H9 (cell line): ENCODE measurements around the gene LKAAEAR1. TPM values are rescaled to one million over a fixed set of nuclear protein-coding genes. Genes with fewer than 3 reads are reported as not detected.

Experiments
- DNase-seq: peaks from one replicate; pipeline ENCODE4 v3.0.0-alpha.2; 2017
- H2AFZ ChIP-seq: one replicate; pipeline ENCODE4 v1.6.1; 2013; ENCODE audit warnings: mild to moderate bottlenecking, low read length, control low read depth, moderate library complexity
- H2AK5ac ChIP-seq: 2 replicates; pipeline ENCODE4 v1.6.1; 2013; ENCODE audit warnings: low read length, control low read depth, mixed read lengths; ENCODE audit not compliant: insufficient read length
- H2BK120ac ChIP-seq: one replicate; pipeline ENCODE4 v1.6.1; 2013; ENCODE audit warnings: low read depth, mild to moderate bottlenecking, low read length, control low read depth, inconsistent platforms; ENCODE audit not compliant: poor library complexity, severe bottlenecking
- H2BK12ac ChIP-seq: 2 replicates; pipeline ENCODE4 v1.6.1; 2013; ENCODE audit warnings: low read length, control low read depth, mixed read lengths, low read depth; ENCODE audit not compliant: insufficient read length
- H2BK15ac ChIP-seq: 2 replicates; pipeline ENCODE4 v1.6.1; 2013; ENCODE audit warnings: low read depth, low read length, control low read depth
- H2BK20ac ChIP-seq: one replicate; pipeline ENCODE4 v1.6.1; 2013; ENCODE audit warnings: low read depth, mild to moderate bottlenecking, low read length, control low read depth, inconsistent platforms; ENCODE audit not compliant: poor library complexity, severe bottlenecking
- H2BK5ac ChIP-seq: 2 replicates; pipeline ENCODE4 v1.6.1; 2013; ENCODE audit warnings: low read length, control low read depth, mixed read lengths; ENCODE audit not compliant: insufficient read length
- H3K14ac ChIP-seq: 2 replicates; pipeline ENCODE4 v1.6.1; 2013; ENCODE audit warnings: low read length, control low read depth; ENCODE audit not compliant: insufficient read depth
- H3K18ac ChIP-seq: 2 replicates; pipeline ENCODE4 v1.6.1; 2013; ENCODE audit warnings: low read depth, mild to moderate bottlenecking, mixed read lengths, low read length, control low read depth; ENCODE audit not compliant: insufficient read length
- H3K23ac ChIP-seq: 2 replicates; pipeline ENCODE4 v1.6.1; 2013; ENCODE audit warnings: low read length, control low read depth, mixed read lengths, low read depth; ENCODE audit not compliant: insufficient read length
- H3K23me2 ChIP-seq: 2 replicates; pipeline ENCODE4 v1.6.1; 2013; ENCODE audit warnings: low read depth, mild to moderate bottlenecking, mixed read lengths, low read length, control low read depth; ENCODE audit not compliant: insufficient read length, poor library complexity, severe bottlenecking
- H3K27ac ChIP-seq: 2 replicates; pipeline ENCODE4 v1.5.1; 2013; ENCODE audit warnings: low read length, control low read depth, mixed read lengths, low read depth; ENCODE audit not compliant: insufficient read length
- H3K27me3 ChIP-seq: 2 replicates; pipeline ENCODE4 v1.6.1; 2013; ENCODE audit warnings: low read length, control low read depth, inconsistent platforms; ENCODE audit not compliant: insufficient read depth
- H3K4ac ChIP-seq: 2 replicates; pipeline ENCODE4 v1.6.1; 2013; ENCODE audit warnings: low read depth, mild to moderate bottlenecking, control low read depth, inconsistent platforms, low read length, moderate library complexity
- H3K4me1 ChIP-seq: 2 replicates; pipeline ENCODE4 v1.6.1; 2013; ENCODE audit warnings: low read length, control low read depth, inconsistent platforms; ENCODE audit not compliant: insufficient read depth
- H3K4me2 ChIP-seq: 2 replicates; pipeline ENCODE4 v1.6.1; 2013; ENCODE audit warnings: low read length, control low read depth, mixed read lengths; ENCODE audit not compliant: insufficient read length, insufficient read depth
- H3K56ac ChIP-seq: 2 replicates; pipeline ENCODE4 v1.6.1; 2013; ENCODE audit warnings: low read depth, mild to moderate bottlenecking, mixed read lengths, low read length, control low read depth; ENCODE audit not compliant: insufficient read length
- H3K79me1 ChIP-seq: 2 replicates; pipeline ENCODE4 v1.6.1; 2013; ENCODE audit warnings: low read depth, mild to moderate bottlenecking, moderate library complexity, low read length, control low read depth, inconsistent platforms; ENCODE audit not compliant: insufficient read depth, poor library complexity, severe bottlenecking
- H3K79me2 ChIP-seq: 2 replicates; pipeline ENCODE4 v1.6.1; 2013; ENCODE audit warnings: low read length, control low read depth, inconsistent platforms; ENCODE audit not compliant: insufficient read depth
- H3K9ac ChIP-seq: 2 replicates; pipeline ENCODE4 v1.6.1; 2013; ENCODE audit warnings: low read length, control low read depth, mixed read lengths; ENCODE audit not compliant: insufficient read length; ENCODE audit errors: extremely low read depth
- H3K9me3 ChIP-seq: one replicate; pipeline ENCODE4 v1.6.1; 2013; ENCODE audit warnings: low read depth, low read length, inconsistent platforms; ENCODE audit not compliant: control insufficient read depth
- H3T11ph ChIP-seq: one replicate; pipeline ENCODE4 v1.6.1; 2013; ENCODE audit warnings: mild to moderate bottlenecking, low read length, control low read depth, inconsistent platforms
- H4K20me1 ChIP-seq: one replicate; pipeline ENCODE4 v1.6.1; 2013; ENCODE audit not compliant: control insufficient read depth, insufficient read length, insufficient read depth
- H4K5ac ChIP-seq: 2 replicates; pipeline ENCODE4 v1.6.1; 2013; ENCODE audit warnings: low read depth, mild to moderate bottlenecking, mixed read lengths, low read length, control low read depth; ENCODE audit not compliant: insufficient read length
- H4K8ac ChIP-seq: replicated peaks from 2 replicates; pipeline ENCODE4 v1.6.1; 2013; ENCODE audit warnings: low read length, control low read depth, mixed read lengths, low read depth; ENCODE audit not compliant: insufficient read length
- H4K91ac ChIP-seq: 2 replicates; pipeline ENCODE4 v1.6.1; 2013; ENCODE audit warnings: low read depth, mild to moderate bottlenecking, moderate library complexity, mixed read lengths, low read length, control low read depth; ENCODE audit not compliant: insufficient read length
- H3K27ac Mint-ChIP-seq, 3 experiments: 2 replicates in 2 of 3; 3 replicates in 1 of 3; pipeline ENCODE4 v1.8.0; 2020 to 2021; ENCODE audit warnings: mixed read lengths in 3 of 3, mild to moderate bottlenecking in 1 of 3, moderate library complexity in 1 of 3
- H3K27me3 Mint-ChIP-seq: 2 replicates; pipeline ENCODE4 v1.8.0; 2021; ENCODE audit warnings: low read depth, mild to moderate bottlenecking, moderate library complexity, mixed read lengths
- H3K36me3 Mint-ChIP-seq, 3 experiments: 2 replicates in 2 of 3; 3 replicates in 1 of 3; pipeline ENCODE4 v1.8.0; 2020 to 2021; ENCODE audit warnings: low read depth in 3 of 3, mixed read lengths in 3 of 3; ENCODE audit not compliant: insufficient read depth in 1 of 3
- H3K4me1 Mint-ChIP-seq, 2 experiments: 2 replicates each; pipeline ENCODE4 v1.8.0; 2020; ENCODE audit warnings: mixed read lengths in 2 of 2
- H3K4me3 Mint-ChIP-seq, 2 experiments: 2 replicates in 1 of 2; 3 replicates in 1 of 2; pipeline ENCODE4 v1.8.0; 2020 to 2021; ENCODE audit warnings: mild to moderate bottlenecking in 2 of 2, mixed read lengths in 2 of 2, moderate library complexity in 1 of 2
- H3K9me3 Mint-ChIP-seq, 2 experiments: 2 replicates in 1 of 2; 3 replicates in 1 of 2; pipeline ENCODE4 v1.8.0; 2020; ENCODE audit warnings: mild to moderate bottlenecking in 2 of 2, mixed read lengths in 2 of 2, moderate library complexity in 1 of 2
- WGBS: extraction: QIAGEN DNeasy Blood & Tissue Kit; methylation state at CpG from one replicate; pipeline ENCODE4 v1.1.7; 2013; ENCODE audit warnings: missing lambda C conversion rate, low lambda C conversion rate, mixed read lengths; ENCODE audit not compliant: insufficient read length; ENCODE audit errors: extremely low coverage; 5-methylcytosine and 5-hydroxymethylcytosine counted together
- total RNA-seq: library from RNA; stranded (reverse); gene quantifications from 2 replicates; pipeline ENCODE4 v1.2.1, GENCODE V29; 2021
- TF ChIP-seq, protein P1 (sequence below): fragments of 200-600 bp; sonication (generic); conservative IDR thresholded peaks from 3 replicates; pipeline ENCODE4 v1.8.0; 2021; ENCODE audit warnings: antibody characterized with exemption, mild to moderate bottlenecking

Gene LKAAEAR1
- total RNA-seq, 1 experiment from 2014 or later, result 0.39 TPM

DNA sequence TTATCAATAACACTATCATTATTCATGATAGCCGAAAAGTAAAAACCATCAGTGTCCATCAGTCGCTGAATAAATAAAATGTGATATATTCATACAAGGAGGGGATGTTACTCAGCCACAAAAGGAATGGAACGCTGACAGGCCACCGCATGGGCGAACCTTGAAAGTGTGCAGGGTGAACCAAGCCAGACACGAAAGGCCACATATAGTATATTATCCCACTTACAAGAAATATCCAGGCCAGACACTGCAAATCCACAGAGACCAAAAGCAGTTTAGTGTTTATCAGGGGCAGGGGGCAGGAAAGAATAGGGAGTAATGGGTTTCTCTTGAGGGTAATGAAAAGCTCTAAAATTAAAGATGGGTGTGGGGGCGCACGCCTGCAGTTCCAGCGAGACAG lies 40.4 kb downstream of the LKAAEAR1 start:
- Mint-ChIP-seq H3K36me3 (peaks cover 0 to 2% (median 0%) of the 10 kb centered on the region in 3 experiments; a peak in 3 of 7 replicates), H3K4me1 (peaks cover 16 to 23% of the 10 kb centered on the region in 2 experiments), H3K27me3 (peaks cover 86% of the 10 kb centered on the region), H3K27ac (no peak overlapping the region), H3K4me3 (peak overlapping the region in 1 of 2 experiments; percentile 13; a peak in 1 of 5 replicates), H3K9me3 (peaks cover 2 to 3% of the 10 kb centered on the region in 2 experiments; a peak in 2 of 5 replicates)
- no peak overlapping the region for H3K56ac ChIP-seq
- no peak overlapping the region for H3K4me2 ChIP-seq
- H2AK5ac ChIP-seq, result no peak overlapping the region
- no peak overlapping the region for H2BK20ac ChIP-seq
- H3K14ac ChIP-seq, result no peak overlapping the region
- WGBS, result 100% methylated on average over 1 of the region's 9 CpGs
- peaks cover 34% of the 10 kb centered on the region; the same call in 1 of the 2 replicates for H3K27me3 ChIP-seq
- no peak for DNase-seq
- no peaks in the 10 kb centered on the region for H3K9me3 ChIP-seq
- H3K9ac ChIP-seq, result no peak overlapping the region
- H2BK120ac ChIP-seq, result no peak overlapping the region
- peaks cover 5% of the 10 kb centered on the region; the same call in 1 of the 2 replicates for H3K4me1 ChIP-seq
- H3T11ph ChIP-seq, result no peak overlapping the region
- peaks cover 4% of the 10 kb centered on the region for H3K23me2 ChIP-seq
- no peak overlapping the region for H2BK5ac ChIP-seq
- no peak overlapping the region for H3K27ac ChIP-seq
- H3K23ac ChIP-seq, result no peak overlapping the region
- TF ChIP-seq, protein P1, sequence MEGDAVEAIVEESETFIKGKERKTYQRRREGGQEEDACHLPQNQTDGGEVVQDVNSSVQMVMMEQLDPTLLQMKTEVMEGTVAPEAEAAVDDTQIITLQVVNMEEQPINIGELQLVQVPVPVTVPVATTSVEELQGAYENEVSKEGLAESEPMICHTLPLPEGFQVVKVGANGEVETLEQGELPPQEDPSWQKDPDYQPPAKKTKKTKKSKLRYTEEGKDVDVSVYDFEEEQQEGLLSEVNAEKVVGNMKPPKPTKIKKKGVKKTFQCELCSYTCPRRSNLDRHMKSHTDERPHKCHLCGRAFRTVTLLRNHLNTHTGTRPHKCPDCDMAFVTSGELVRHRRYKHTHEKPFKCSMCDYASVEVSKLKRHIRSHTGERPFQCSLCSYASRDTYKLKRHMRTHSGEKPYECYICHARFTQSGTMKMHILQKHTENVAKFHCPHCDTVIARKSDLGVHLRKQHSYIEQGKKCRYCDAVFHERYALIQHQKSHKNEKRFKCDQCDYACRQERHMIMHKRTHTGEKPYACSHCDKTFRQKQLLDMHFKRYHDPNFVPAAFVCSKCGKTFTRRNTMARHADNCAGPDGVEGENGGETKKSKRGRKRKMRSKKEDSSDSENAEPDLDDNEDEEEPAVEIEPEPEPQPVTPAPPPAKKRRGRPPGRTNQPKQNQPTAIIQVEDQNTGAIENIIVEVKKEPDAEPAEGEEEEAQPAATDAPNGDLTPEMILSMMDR, result no peak
- no peaks in the 10 kb centered on the region for H4K20me1 ChIP-seq
- H4K5ac ChIP-seq, result no peak overlapping the region
- no peak overlapping the region for H3K4ac ChIP-seq
- H4K8ac ChIP-seq, result no peak overlapping the region
- H3K18ac ChIP-seq, result no peak overlapping the region
- H3K79me1 ChIP-seq, result no peaks in the 10 kb centered on the region
- H2BK12ac ChIP-seq, result no peak overlapping the region
- H2AFZ ChIP-seq, result no peak overlapping the region
- no peaks in the 10 kb centered on the region for H3K79me2 ChIP-seq
- no peak overlapping the region for H2BK15ac ChIP-seq
- no peak overlapping the region for H4K91ac ChIP-seq
